ENCODE measurements around the gene ZC3HAV1L.

DNA sequence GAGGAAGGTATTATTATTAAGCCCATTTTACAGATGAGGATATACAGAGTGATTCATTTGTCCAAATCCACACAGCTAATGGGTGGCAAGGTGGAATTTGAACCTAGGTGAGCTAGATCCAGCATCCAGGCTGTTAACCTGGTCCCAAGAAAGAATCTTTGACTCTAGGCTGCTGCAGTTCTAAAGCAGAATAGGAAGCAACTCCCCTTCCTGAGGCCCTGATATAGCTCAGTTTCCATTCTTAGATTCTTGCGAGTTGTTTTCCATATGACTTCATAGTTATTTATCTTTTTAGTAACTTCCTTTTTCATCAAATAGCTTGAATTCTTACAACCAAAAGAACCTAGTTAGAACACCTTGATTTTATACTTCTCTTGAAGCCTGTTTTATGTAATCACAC, 24.1 kb upstream of the ZC3HAV1L start:
- TF ChIP-seq POLR2A (IDR thresholded peaks at IDR 0.05), result no peak
- TF ChIP-seq, protein P1, sequence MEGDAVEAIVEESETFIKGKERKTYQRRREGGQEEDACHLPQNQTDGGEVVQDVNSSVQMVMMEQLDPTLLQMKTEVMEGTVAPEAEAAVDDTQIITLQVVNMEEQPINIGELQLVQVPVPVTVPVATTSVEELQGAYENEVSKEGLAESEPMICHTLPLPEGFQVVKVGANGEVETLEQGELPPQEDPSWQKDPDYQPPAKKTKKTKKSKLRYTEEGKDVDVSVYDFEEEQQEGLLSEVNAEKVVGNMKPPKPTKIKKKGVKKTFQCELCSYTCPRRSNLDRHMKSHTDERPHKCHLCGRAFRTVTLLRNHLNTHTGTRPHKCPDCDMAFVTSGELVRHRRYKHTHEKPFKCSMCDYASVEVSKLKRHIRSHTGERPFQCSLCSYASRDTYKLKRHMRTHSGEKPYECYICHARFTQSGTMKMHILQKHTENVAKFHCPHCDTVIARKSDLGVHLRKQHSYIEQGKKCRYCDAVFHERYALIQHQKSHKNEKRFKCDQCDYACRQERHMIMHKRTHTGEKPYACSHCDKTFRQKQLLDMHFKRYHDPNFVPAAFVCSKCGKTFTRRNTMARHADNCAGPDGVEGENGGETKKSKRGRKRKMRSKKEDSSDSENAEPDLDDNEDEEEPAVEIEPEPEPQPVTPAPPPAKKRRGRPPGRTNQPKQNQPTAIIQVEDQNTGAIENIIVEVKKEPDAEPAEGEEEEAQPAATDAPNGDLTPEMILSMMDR (IDR thresholded peaks at IDR 0.05), result no peak
